Measurements from ENCODE around the gene EIF5AL1.

- no peak for TF ChIP-seq CTCF (conservative IDR thresholded peaks at IDR 0.05 in 1 of 2, IDR thresholded peaks at IDR 0.05 in 1 of 2; ENCODE audit: low read depth in 1 of 2, low read length in 2 of 2)
- no peak for TF ChIP-seq EZH2 (IDR thresholded peaks at IDR 0.05; ENCODE audit: low read length, missing control alignments)
Observed at GRCh38 chr10:79547973-79548372, 35.6 kb downstream of the EIF5AL1 start.
